ENCODE results near the gene CPSF7. TPM values are rescaled to one million over a fixed set of nuclear protein-coding genes. Genes with fewer than 3 reads are reported as not detected.

Gene CPSF7
- total RNA-seq, 1 donor from 2014 or later = 124 TPM

DNA sequence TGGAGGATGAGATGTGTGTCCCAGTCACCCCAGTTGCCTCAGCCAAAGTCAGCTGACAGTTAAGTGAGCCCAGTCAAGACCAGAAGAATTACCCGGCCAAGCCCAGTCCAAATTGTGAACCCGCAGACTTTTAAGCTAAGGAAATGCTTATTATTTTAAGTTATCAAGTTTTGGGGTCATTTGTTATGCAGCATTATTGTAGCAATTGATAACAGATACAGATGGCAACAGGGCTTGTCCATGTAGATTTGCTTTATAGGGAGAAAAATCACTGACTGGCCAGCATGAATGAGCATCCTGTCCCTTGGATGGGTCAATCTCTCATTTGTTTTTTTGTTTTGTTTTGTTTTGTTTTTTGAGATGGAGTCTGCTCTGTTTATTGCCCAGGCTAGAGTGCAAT, 23.1 kb upstream of the CPSF7 start:
- POLR2A ChIA-PET = no interaction called here
- Mint-ChIP-seq H3K4me3 (no peak overlapping the region), H3K27me3 (no peaks in the 10 kb centered on the region), H3K9me3 (no peaks in the 10 kb centered on the region), H3K4me1 (no peaks in the 10 kb centered on the region), H3K27ac (no peak overlapping the region), H3K36me3 (ENCODE audit: low read depth) (peaks cover 63% of the 10 kb centered on the region)
- TF ChIP-seq, protein P1, sequence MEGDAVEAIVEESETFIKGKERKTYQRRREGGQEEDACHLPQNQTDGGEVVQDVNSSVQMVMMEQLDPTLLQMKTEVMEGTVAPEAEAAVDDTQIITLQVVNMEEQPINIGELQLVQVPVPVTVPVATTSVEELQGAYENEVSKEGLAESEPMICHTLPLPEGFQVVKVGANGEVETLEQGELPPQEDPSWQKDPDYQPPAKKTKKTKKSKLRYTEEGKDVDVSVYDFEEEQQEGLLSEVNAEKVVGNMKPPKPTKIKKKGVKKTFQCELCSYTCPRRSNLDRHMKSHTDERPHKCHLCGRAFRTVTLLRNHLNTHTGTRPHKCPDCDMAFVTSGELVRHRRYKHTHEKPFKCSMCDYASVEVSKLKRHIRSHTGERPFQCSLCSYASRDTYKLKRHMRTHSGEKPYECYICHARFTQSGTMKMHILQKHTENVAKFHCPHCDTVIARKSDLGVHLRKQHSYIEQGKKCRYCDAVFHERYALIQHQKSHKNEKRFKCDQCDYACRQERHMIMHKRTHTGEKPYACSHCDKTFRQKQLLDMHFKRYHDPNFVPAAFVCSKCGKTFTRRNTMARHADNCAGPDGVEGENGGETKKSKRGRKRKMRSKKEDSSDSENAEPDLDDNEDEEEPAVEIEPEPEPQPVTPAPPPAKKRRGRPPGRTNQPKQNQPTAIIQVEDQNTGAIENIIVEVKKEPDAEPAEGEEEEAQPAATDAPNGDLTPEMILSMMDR (IDR thresholded peaks at IDR 0.05) = no peak
- CTCF ChIA-PET = no interaction called here
- intact Hi-C loops (cut with micrococcal nuclease) = no loop called here
- DNase-seq (no peak), ATAC-seq (ENCODE audit: low read depth) (no peak)

GRCh38 chr11:61448552-61448927, 18.8 kb upstream of the CPSF7 start:
- TF ChIP-seq, protein P1 (IDR thresholded peaks at IDR 0.05) = no peak
- no peak overlapping the region for H3K27ac Mint-ChIP-seq
- no peaks in the 10 kb centered on the region for H3K9me3 Mint-ChIP-seq
- no peaks in the 10 kb centered on the region for H3K27me3 Mint-ChIP-seq
- ChIA-PET CTCF (no interaction called here), POLR2A (interaction anchor here (0.5 kb wide), 1 partner anchor 10 kb away, joined by 4 read pairs; no protein-coding TSS in a partner anchor)
- intact Hi-C loops (cut with micrococcal nuclease) = no loop called here
- no peaks in the 10 kb centered on the region for H3K4me1 Mint-ChIP-seq
- no peak overlapping the region for H3K4me3 Mint-ChIP-seq
- no peak for ATAC-seq (ENCODE audit: low read depth)
- DNase-seq = no peak
- H3K36me3 Mint-ChIP-seq (ENCODE audit: low read depth) = peaks cover 78% of the 10 kb centered on the region

GRCh38 chr11:61447601-61448551, 18.1 kb upstream of the CPSF7 start:
- DNase-seq = no peak
- intact Hi-C loops (cut with micrococcal nuclease) = no loop called here
- ChIA-PET CTCF (interaction anchor here (0.7 to 3.7 kb wide), 3 partner anchors 13 to 191 kb away, joined by 3 to 26 read pairs (median 16); no protein-coding TSS in a partner anchor), POLR2A (no interaction called here)
- TF ChIP-seq, protein P1 (IDR thresholded peaks at IDR 0.05) = no peak
- Mint-ChIP-seq H3K4me3 (no peak overlapping the region), H3K4me1 (no peaks in the 10 kb centered on the region), H3K9me3 (no peaks in the 10 kb centered on the region), H3K27ac (no peak overlapping the region), H3K27me3 (no peaks in the 10 kb centered on the region), H3K36me3 (ENCODE audit: low read depth) (peaks cover 83% of the 10 kb centered on the region)
- ATAC-seq (ENCODE audit: low read depth) = no peak

- no peak overlapping the region for H3K4me3 Mint-ChIP-seq
- ATAC-seq (ENCODE audit: low read depth) (peak; percentile 82), DNase-seq (peak; percentile 27)
- no peak overlapping the region for H3K27ac Mint-ChIP-seq
- CTCF ChIA-PET = interaction anchor here (0.6 to 3.7 kb wide), 11 partner anchors 11 to 287 kb away, joined by 3 to 26 read pairs (median 4); no protein-coding TSS in a partner anchor
- H3K4me1 Mint-ChIP-seq = no peaks in the 10 kb centered on the region
- TF ChIP-seq, protein P1 (IDR thresholded peaks at IDR 0.05) = no peak
- no peaks in the 10 kb centered on the region for H3K9me3 Mint-ChIP-seq
- H3K36me3 Mint-ChIP-seq (ENCODE audit: low read depth) = peaks cover 91% of the 10 kb centered on the region
- intact Hi-C loops (cut with micrococcal nuclease) = loop anchor here (1.0 kb wide), 2 partner anchors 71 to 192 kb away; no protein-coding TSS in a partner anchor
- POLR2A ChIA-PET = interaction anchor here (0.9 to 2.2 kb wide), 2 partner anchors 17 to 70 kb away, joined by 4 to 8 read pairs; partner anchors contain the start of genes CPSF7 and SDHAF2
- no peaks in the 10 kb centered on the region for H3K27me3 Mint-ChIP-seq
Observed at GRCh38 chr11:61446211-61446651, 16.5 kb upstream of the CPSF7 start.

DNA sequence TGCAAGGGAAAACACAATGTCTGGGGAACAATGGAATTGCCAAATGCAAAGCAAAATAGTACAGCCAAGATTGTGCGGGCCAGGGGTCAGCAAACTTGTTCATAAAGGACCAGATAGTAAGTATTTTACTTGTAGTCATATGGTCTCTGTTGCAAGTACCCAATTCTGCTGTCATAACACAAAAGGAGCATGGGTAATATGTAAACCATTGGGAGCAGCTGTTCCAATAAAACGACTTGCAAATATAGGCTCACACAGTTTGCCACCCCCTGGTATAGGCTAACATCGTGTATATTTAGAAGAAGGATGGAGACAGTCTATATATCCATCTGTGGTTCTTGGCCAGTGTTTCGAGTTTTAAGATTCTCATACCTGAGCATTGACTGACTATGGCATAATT, 15.7 kb upstream of the CPSF7 start:
- DNase-seq = no peak
- H3K27ac Mint-ChIP-seq = no peak overlapping the region
- H3K4me1 Mint-ChIP-seq = no peaks in the 10 kb centered on the region
- H3K36me3 Mint-ChIP-seq (ENCODE audit: low read depth) = peaks cover 94% of the 10 kb centered on the region
- no peaks in the 10 kb centered on the region for H3K9me3 Mint-ChIP-seq
- intact Hi-C loops (cut with micrococcal nuclease) = no loop called here
- H3K4me3 Mint-ChIP-seq = no peak overlapping the region
- ATAC-seq (ENCODE audit: low read depth) = no peak
- POLR2A ChIA-PET = interaction anchor here (2.2 kb wide), 1 partner anchor 16 kb away, joined by 8 read pairs; the partner anchor contains the start of genes CPSF7 and SDHAF2
- TF ChIP-seq, protein P1 (IDR thresholded peaks at IDR 0.05) = no peak
- CTCF ChIA-PET = interaction anchor here (1.2 to 3.7 kb wide), 9 partner anchors 11 to 288 kb away, joined by 3 to 26 read pairs (median 5); no protein-coding TSS in a partner anchor
- no peaks in the 10 kb centered on the region for H3K27me3 Mint-ChIP-seq

Measured in activated B cell treated with CpG ODN at 0.5 μM for 24 hours (primary cell).